Caco-2 (cell line): ENCODE measurements around the gene THOC2. TPM values are rescaled to one million over a fixed set of nuclear protein-coding genes. Genes with fewer than 3 reads are reported as not detected.
"Not testable (repeated sequence)": the region's sequence is repeated elsewhere in the genome, so short reads cannot be mapped to it uniquely, and the experiment has no call there.

Experiments
- BruUV-seq: library from RNA; stranded (reverse); fragments of 400-500 nt; replicated peaks from 2 replicates; lab custom pipeline; 2021; lab: Mats Ljungman, UMichigan
- CTCF ChIA-PET: fragments of 300-600 bp; sonication (Branson Sonifier 250); formaldehyde crosslinking; loops from one replicate; lab custom pipeline; 2022; ENCODE audit warnings: antibody characterized with exemption; lab: Charles Lee
- POLR2A ChIA-PET: fragments of 300-600 bp; sonication (Branson Sonifier 250); formaldehyde crosslinking; loops from one replicate; lab custom pipeline; 2022; ENCODE audit warnings: antibody characterized with exemption; lab: Charles Lee
- DNase-seq, 2 experiments: peaks; one replicate each; pipeline versions ENCODE4 v3.0.0 to v3.0.0-alpha.2; 2020 to 2022
- H3K27me3 ChIP-seq: replicated peaks from 2 replicates; pipeline ENCODE4 v1.6.0; 2011; ENCODE audit warnings: low read length; ENCODE audit not compliant: control insufficient read depth, insufficient read depth
- H3K36me3 ChIP-seq: 2 replicates; pipeline ENCODE4 v1.5.1; 2011; ENCODE audit warnings: low read length; ENCODE audit not compliant: control insufficient read depth, insufficient read depth
- H3K4me1 ChIP-seq: fragments of 250-450 bp; sonication (Bioruptor Pico); 2 replicates; pipeline ENCODE4 v1.5.1; 2020; ENCODE audit warnings: mild to moderate bottlenecking
- H3K4me3 ChIP-seq: 2 replicates; pipeline ENCODE4 v1.5.1; 2011; ENCODE audit warnings: low read depth, mild to moderate bottlenecking, control low read depth, low read length
- H3K9me3 ChIP-seq: fragments of 250-450 bp; sonication (Bioruptor Pico); 2 replicates; pipeline ENCODE4 v1.5.1; 2020; ENCODE audit warnings: mild to moderate bottlenecking, moderate library complexity
- H3K27ac Mint-ChIP-seq: one replicate; pipeline ENCODE4 v1.8.0; 2022; ENCODE audit warnings: mixed read lengths; ENCODE audit not compliant: unreplicated experiment
- H3K27me3 Mint-ChIP-seq: one replicate; pipeline ENCODE4 v1.8.0; 2022; ENCODE audit warnings: mixed read lengths; ENCODE audit not compliant: insufficient read depth, unreplicated experiment
- H3K36me3 Mint-ChIP-seq: one replicate; pipeline ENCODE4 v1.8.0; 2022; ENCODE audit warnings: mild to moderate bottlenecking, mixed read lengths; ENCODE audit not compliant: insufficient read depth, unreplicated experiment
- H3K4me1 Mint-ChIP-seq: one replicate; pipeline ENCODE4 v1.8.0; 2022; ENCODE audit warnings: low read depth, mixed read lengths; ENCODE audit not compliant: unreplicated experiment
- H3K4me3 Mint-ChIP-seq: one replicate; pipeline ENCODE4 v1.8.0; 2022; ENCODE audit warnings: mild to moderate bottlenecking, moderate library complexity, mixed read lengths; ENCODE audit not compliant: unreplicated experiment
- H3K9me3 Mint-ChIP-seq: one replicate; pipeline ENCODE4 v1.8.0; 2022; ENCODE audit warnings: mixed read lengths; ENCODE audit not compliant: unreplicated experiment
- CTCF ChIP-seq, 2 experiments: fragments of 200-600 bp in 1 of 2; IDR thresholded peaks; 1 replicate in 1 of 2; 2 replicates in 1 of 2; pipeline versions ENCODE4 v1.5.1 to v1.8.0; 2011 to 2022; ENCODE audit warnings: antibody characterized with exemption in 1 of 2, control low read depth in 1 of 2, inconsistent platforms in 1 of 2, low read depth in 1 of 2, low read length in 1 of 2, mild to moderate bottlenecking in 1 of 2, moderate library complexity in 1 of 2; ENCODE audit not compliant: insufficient read depth in 1 of 2, severe bottlenecking in 1 of 2, unreplicated experiment in 1 of 2
- intact Hi-C: fragments of 100-400 bp; cut with micrococcal nuclease; formaldehyde crosslinking; loops from one replicate; pipeline ENCODE4 v1.10.0; 2022; ENCODE audit not compliant: unreplicated experiment
- total RNA-seq: library from RNA; stranded (reverse); gene quantifications from 2 replicates; pipeline ENCODE4 v1.2.3, GENCODE V29; 2022

THOC2 gene
- total RNA-seq, 1 experiment from 2014 or later, result 85.4 TPM

- ChIA-PET CTCF (no interaction called here), POLR2A (no interaction called here)
- Histone ChIP-seq H3K9me3 (no peaks in the 10 kb centered on the region), H3K4me1 (no peaks in the 10 kb centered on the region), H3K36me3 (no peaks in the 10 kb centered on the region), H3K27me3 (no peaks in the 10 kb centered on the region), H3K4me3 (no peak overlapping the region)
- no peaks in the 10 kb centered on the region for H3K27me3 Mint-ChIP-seq
- H3K4me1 Mint-ChIP-seq, result peaks cover 9% of the 10 kb centered on the region
- H3K9me3 Mint-ChIP-seq, result no peaks in the 10 kb centered on the region
- TF ChIP-seq CTCF (IDR thresholded peaks at IDR 0.05; ENCODE audit: insufficient read depth in 1 of 2, low read depth in 1 of 2, low read length in 1 of 2, severe bottlenecking in 1 of 2, unreplicated experiment in 1 of 2), result no peak
- BruUV-seq, result no TSS peak
- H3K36me3 Mint-ChIP-seq, result peaks cover 47% of the 10 kb centered on the region
- no peak overlapping the region for H3K27ac Mint-ChIP-seq
- no peak overlapping the region for H3K4me3 Mint-ChIP-seq
- intact Hi-C loops, result no loop called here
- no peak for DNase-seq
Observed at GRCh38 chrX:123685232-123685631, 47.6 kb downstream of the THOC2 start.

GRCh38 chrX:123682186-123682585 is 50.7 kb downstream of the THOC2 start:
- TF ChIP-seq CTCF (IDR thresholded peaks at IDR 0.05; ENCODE audit: insufficient read depth in 1 of 2, low read depth in 1 of 2, low read length in 1 of 2, severe bottlenecking in 1 of 2, unreplicated experiment in 1 of 2), result no peak
- Mint-ChIP-seq H3K36me3 (peaks cover 55% of the 10 kb centered on the region), H3K9me3 (no peaks in the 10 kb centered on the region), H3K27me3 (no peaks in the 10 kb centered on the region), H3K4me1 (peaks cover 9% of the 10 kb centered on the region), H3K4me3 (no peak overlapping the region), H3K27ac (no peak overlapping the region)
- DNase-seq, result no peak
- intact Hi-C loops, result no loop called here
- no peak overlapping the region for H3K4me3 ChIP-seq
- no peaks in the 10 kb centered on the region for H3K36me3 ChIP-seq
- no peaks in the 10 kb centered on the region for H3K4me1 ChIP-seq
- no TSS peak for BruUV-seq
- H3K9me3 ChIP-seq, result no peaks in the 10 kb centered on the region
- POLR2A ChIA-PET, result no interaction called here
- H3K27me3 ChIP-seq, result no peaks in the 10 kb centered on the region
- CTCF ChIA-PET, result no interaction called here

- CTCF ChIA-PET, H3K4me1 Mint-ChIP-seq, H3K9me3 ChIP-seq, BruUV-seq, H3K9me3 Mint-ChIP-seq, H3K4me3 ChIP-seq, DNase-seq, H3K27me3 ChIP-seq, H3K4me1 ChIP-seq, H3K4me3 Mint-ChIP-seq, intact Hi-C loops, H3K27me3 Mint-ChIP-seq, H3K36me3 ChIP-seq, POLR2A ChIA-PET: not testable (repeated sequence)
- Mint-ChIP-seq H3K36me3 (peaks cover 62% of the 10 kb centered on the region), H3K27ac (peak overlapping the region; percentile 14)
Observed at GRCh38 chrX:123679733-123680460, 53.0 kb downstream of the THOC2 start.
